Osteoblast (primary cell): Measurements from ENCODE around the gene FBXL7. TPM values are rescaled to one million over a fixed set of nuclear protein-coding genes. Genes with fewer than 3 reads are reported as not detected.
A peak's percentile ranks its signal among the peaks of the same experiment; 100 is the strongest.

Experiments used
- DNase-seq: peaks from one replicate; pipeline ENCODE4 v3.0.0; 2011; ENCODE audit warnings: low spot score, mixed read lengths; ENCODE audit not compliant: insufficient read length; ENCODE audit errors: missing footprints
- H2AFZ ChIP-seq: 2 replicates; pipeline ENCODE4 v1.6.0; 2011; ENCODE audit warnings: mild to moderate bottlenecking, low read length
- H3K27ac ChIP-seq: 2 replicates; pipeline ENCODE4 v1.5.1; 2011; ENCODE audit warnings: mild to moderate bottlenecking, low read depth, low read length, moderate library complexity
- H3K27me3 ChIP-seq: 2 replicates; pipeline ENCODE4 v1.6.0; 2012; ENCODE audit warnings: mild to moderate bottlenecking, control low read depth, inconsistent platforms, low read length, moderate library complexity; ENCODE audit not compliant: insufficient read depth
- H3K36me3 ChIP-seq: 2 replicates; pipeline ENCODE4 v1.5.1; 2011; ENCODE audit warnings: mild to moderate bottlenecking, low read length, control low read depth, moderate library complexity; ENCODE audit not compliant: insufficient read depth
- H3K4me1 ChIP-seq: 2 replicates; pipeline ENCODE4 v1.5.1; 2011; ENCODE audit warnings: mild to moderate bottlenecking, low read length, control low read depth, moderate library complexity; ENCODE audit not compliant: insufficient read depth
- H3K4me2 ChIP-seq: 2 replicates; pipeline ENCODE4 v1.6.0; 2011; ENCODE audit warnings: mild to moderate bottlenecking, low read length; ENCODE audit not compliant: insufficient read depth
- H3K4me3 ChIP-seq: fragments of 200-600 bp; sonication (generic); 3 replicates; pipeline ENCODE4 v1.5.1; 2012; ENCODE audit warnings: mild to moderate bottlenecking, low read length, inconsistent platforms; ENCODE audit not compliant: insufficient read depth
- H3K79me2 ChIP-seq: 2 replicates; pipeline ENCODE4 v1.6.0; 2012; ENCODE audit warnings: mild to moderate bottlenecking, low read length, control low read depth, inconsistent platforms; ENCODE audit not compliant: insufficient read depth
- H3K9me3 ChIP-seq: 2 replicates; pipeline ENCODE4 v1.5.1; 2011; ENCODE audit warnings: low read depth, low read length, control low read depth
- H4K20me1 ChIP-seq: 2 replicates; pipeline ENCODE4 v1.6.0; 2012; ENCODE audit warnings: mild to moderate bottlenecking, low read length, control low read depth; ENCODE audit not compliant: insufficient read depth
- CTCF ChIP-seq: IDR thresholded peaks from 2 replicates; pipeline ENCODE4 v1.5.1; 2011; ENCODE audit warnings: mild to moderate bottlenecking, low read depth, low read length, moderate library complexity; ENCODE audit errors: extremely low read depth
- total RNA-seq: library from RNA; depleted of rRNA; stranded (reverse); fragments of >200 nt; gene quantifications from 2 replicates; pipeline ENCODE4 v1.2.3, GENCODE V29; 2012

Gene FBXL7
- total RNA-seq, 1 donor, result 13.4 TPM

GRCh38 chr5:15595929-15596328 is 95.9 kb downstream of the FBXL7 start:
- Histone ChIP-seq H3K27ac (no peak overlapping the region), H3K4me1 (no peaks in the 10 kb centered on the region), H4K20me1 (peaks cover 40% of the 10 kb centered on the region), H2AFZ (no peak overlapping the region), H3K27me3 (no peaks in the 10 kb centered on the region), H3K4me3 (no peak overlapping the region), H3K9me3 (no peaks in the 10 kb centered on the region), H3K79me2 (peaks cover 14% of the 10 kb centered on the region), H3K4me2 (no peak overlapping the region), H3K36me3 (no peaks in the 10 kb centered on the region)
- no peak for DNase-seq
- no peak for TF ChIP-seq CTCF

DNA sequence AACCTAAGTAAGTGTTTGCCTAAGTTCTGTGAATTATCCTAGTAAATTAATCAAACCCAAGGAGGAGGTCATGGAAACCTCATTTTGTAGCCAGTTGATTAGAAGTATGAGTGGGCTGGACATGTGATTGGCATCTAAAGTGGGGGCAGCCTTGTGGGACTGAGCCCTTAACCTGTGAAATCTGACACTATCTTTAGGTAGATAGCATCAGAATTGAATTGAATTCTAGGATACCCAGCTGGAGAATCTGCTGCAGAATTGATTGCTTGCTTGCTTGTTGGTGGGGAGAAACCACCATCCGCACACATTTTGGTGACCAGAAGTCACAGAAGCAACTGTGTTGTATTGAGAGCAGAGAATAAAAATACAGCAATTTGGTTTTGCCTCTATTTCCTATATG is 97.0 kb downstream of the FBXL7 start:
- H3K9me3 ChIP-seq, result no peaks in the 10 kb centered on the region
- no peak for TF ChIP-seq CTCF
- peaks cover 41% of the 10 kb centered on the region for H4K20me1 ChIP-seq

GRCh38 chr5:15597804-15598203 is 97.8 kb downstream of the FBXL7 start:
- H3K27me3 ChIP-seq, result no peaks in the 10 kb centered on the region
- peaks cover 41% of the 10 kb centered on the region for H4K20me1 ChIP-seq
- no peak overlapping the region for H3K27ac ChIP-seq
- H3K4me3 ChIP-seq, result no peak overlapping the region
- no peaks in the 10 kb centered on the region for H3K4me1 ChIP-seq
- H3K9me3 ChIP-seq, result no peaks in the 10 kb centered on the region
- TF ChIP-seq CTCF, result no peak
- H3K79me2 ChIP-seq, result peaks cover 14% of the 10 kb centered on the region
- H3K36me3 ChIP-seq, result no peaks in the 10 kb centered on the region
- no peak for DNase-seq
- no peak overlapping the region for H3K4me2 ChIP-seq
- H2AFZ ChIP-seq, result no peak overlapping the region

More for the DNA sequence above, 97.0 kb downstream of the FBXL7 start:
- Histone ChIP-seq H3K79me2 (peaks cover 14% of the 10 kb centered on the region), H3K4me2 (no peak overlapping the region), H3K27ac (no peak overlapping the region), H2AFZ (no peak overlapping the region), H3K4me1 (no peaks in the 10 kb centered on the region), H3K4me3 (no peak overlapping the region), H3K27me3 (no peaks in the 10 kb centered on the region), H3K36me3 (no peaks in the 10 kb centered on the region)
- no peak for DNase-seq

DNA sequence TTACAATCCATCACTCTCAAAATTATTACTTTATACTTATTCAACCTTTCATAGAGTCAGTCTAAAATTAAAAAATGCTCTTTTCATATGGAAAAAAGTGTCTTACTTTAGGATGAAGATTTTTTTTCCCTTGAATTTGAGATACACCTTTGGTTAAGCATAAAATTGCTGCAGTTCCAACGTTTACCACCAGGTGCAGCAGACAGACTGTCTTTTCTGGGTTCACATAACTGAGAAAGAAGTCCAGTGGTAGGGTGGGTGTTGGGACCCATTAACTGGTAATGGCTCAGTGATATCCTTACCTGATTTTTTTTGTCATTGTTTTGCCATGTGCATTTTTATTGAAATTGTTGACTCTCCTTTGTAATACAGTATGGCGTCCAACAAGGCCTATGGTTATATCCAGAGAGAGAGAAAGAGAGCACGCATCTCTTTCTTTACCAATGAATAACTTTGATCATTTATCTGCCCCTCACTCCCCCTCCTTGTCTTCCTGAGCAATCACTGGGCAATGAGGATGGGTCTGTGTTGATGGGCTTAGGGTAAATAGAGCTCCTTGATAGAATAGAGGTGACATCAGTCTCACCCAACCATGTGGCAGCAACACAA is 98.4 kb downstream of the FBXL7 start:
- Histone ChIP-seq H3K36me3 (no peaks in the 10 kb centered on the region), H3K27me3 (no peaks in the 10 kb centered on the region), H2AFZ (no peak overlapping the region), H3K4me2 (no peak overlapping the region), H3K9me3 (no peaks in the 10 kb centered on the region), H3K4me1 (no peaks in the 10 kb centered on the region), H3K79me2 (peaks cover 14% of the 10 kb centered on the region), H4K20me1 (peaks cover 41% of the 10 kb centered on the region), H3K27ac (no peak overlapping the region), H3K4me3 (no peak overlapping the region)
- peak; percentile 67 for TF ChIP-seq CTCF
- DNase-seq, result no peak
